CD8-positive, alpha-beta memory T cell (primary cell): Measurements from ENCODE around the gene CCSER2. TPM values are rescaled to one million over a fixed set of nuclear protein-coding genes. Genes with fewer than 3 reads are reported as not detected.
A peak's percentile ranks its signal among the peaks of the same experiment; 100 is the strongest.

Experiments used
- CTCF ChIA-PET: fragments of 350-600 bp; sonication (Branson Sonifier 250); formaldehyde crosslinking; loops from one replicate; lab custom pipeline; 2021; ENCODE audit warnings: antibody characterized with exemption; lab: Charles Lee
- POLR2A ChIA-PET: fragments of 350-600 bp; sonication (Branson Sonifier 250); formaldehyde crosslinking; loops from one replicate; lab custom pipeline; 2021; ENCODE audit warnings: antibody characterized with exemption; lab: Charles Lee
- DNase-seq, 5 donors: peaks; one replicate each; pipeline versions ENCODE4 v3.0.0 to v3.0.0-alpha.2; 2020 to 2022; ENCODE audit warnings: mixed read lengths in 1 of 5
- H3K27ac ChIP-seq: one replicate; pipeline ENCODE4 v1.7.0; 2013; ENCODE audit warnings: low read depth, mild to moderate bottlenecking, low read length, moderate library complexity
- H3K27me3 ChIP-seq: 2 replicates; pipeline ENCODE4 v1.7.0; 2013; ENCODE audit warnings: low read length, mild to moderate bottlenecking; ENCODE audit not compliant: insufficient read depth, poor library complexity, severe bottlenecking
- H3K36me3 ChIP-seq: 2 replicates; pipeline ENCODE4 v1.7.0; 2013; ENCODE audit warnings: mild to moderate bottlenecking, low read length, moderate library complexity; ENCODE audit not compliant: insufficient read depth
- H3K4me1 ChIP-seq: 2 replicates; pipeline ENCODE4 v1.7.0; 2013; ENCODE audit warnings: mild to moderate bottlenecking, low read length, moderate library complexity; ENCODE audit not compliant: insufficient read depth
- H3K4me3 ChIP-seq: 2 replicates; pipeline ENCODE4 v1.7.0; 2013; ENCODE audit warnings: mild to moderate bottlenecking, low read length
- H3K9me3 ChIP-seq: 2 replicates; pipeline ENCODE4 v1.7.0; 2013; ENCODE audit warnings: mild to moderate bottlenecking, low read length
- H3K27ac Mint-ChIP-seq, 8 donors: one replicate each; pipeline ENCODE4 v1.8.0; 2020 to 2021; ENCODE audit warnings: mixed read lengths in 8 of 8, mild to moderate bottlenecking in 6 of 8, inconsistent platforms in 3 of 8, moderate library complexity in 3 of 8
- H3K27me3 Mint-ChIP-seq, 2 donors: one replicate each; pipeline ENCODE4 v1.8.0; 2020 to 2021; ENCODE audit warnings: mixed read lengths in 2 of 2, mild to moderate bottlenecking in 1 of 2, moderate library complexity in 1 of 2
- H3K36me3 Mint-ChIP-seq, 3 donors: one replicate each; pipeline ENCODE4 v1.8.0; 2020 to 2021; ENCODE audit warnings: mixed read lengths in 3 of 3, inconsistent platforms in 1 of 3, mild to moderate bottlenecking in 1 of 3
- H3K4me1 Mint-ChIP-seq, 3 donors: one replicate each; pipeline ENCODE4 v1.8.0; 2020 to 2021; ENCODE audit warnings: mixed read lengths in 3 of 3, inconsistent platforms in 1 of 3, mild to moderate bottlenecking in 1 of 3
- H3K4me3 Mint-ChIP-seq, 7 donors: one replicate each; pipeline ENCODE4 v1.8.0; 2020 to 2021; ENCODE audit warnings: mixed read lengths in 7 of 7, mild to moderate bottlenecking in 6 of 7, moderate library complexity in 4 of 7, inconsistent platforms in 2 of 7
- H3K9me3 Mint-ChIP-seq, 5 donors: one replicate each; pipeline ENCODE4 v1.8.0; 2020 to 2022; ENCODE audit warnings: mixed read lengths in 5 of 5, mild to moderate bottlenecking in 3 of 5, moderate library complexity in 2 of 5, inconsistent platforms in 1 of 5
- polyA plus RNA-seq: library from polyadenylated mRNA; unstranded; fragments of 300-500 nt; fragmentation: Illumina TruSeq; gene quantifications from one replicate; pipeline ENCODE4 v1.2.3, GENCODE V29; 2021
- total RNA-seq, 2 experiments: library from RNA; stranded (reverse); gene quantifications; one replicate each; pipeline ENCODE4 v1.2.3, GENCODE V29; 2021

The CCSER2 gene
- total and polyA plus RNA-seq, 3 experiments from 2014 or later: 62.6 to 114 (median 74.5) TPM

DNA sequence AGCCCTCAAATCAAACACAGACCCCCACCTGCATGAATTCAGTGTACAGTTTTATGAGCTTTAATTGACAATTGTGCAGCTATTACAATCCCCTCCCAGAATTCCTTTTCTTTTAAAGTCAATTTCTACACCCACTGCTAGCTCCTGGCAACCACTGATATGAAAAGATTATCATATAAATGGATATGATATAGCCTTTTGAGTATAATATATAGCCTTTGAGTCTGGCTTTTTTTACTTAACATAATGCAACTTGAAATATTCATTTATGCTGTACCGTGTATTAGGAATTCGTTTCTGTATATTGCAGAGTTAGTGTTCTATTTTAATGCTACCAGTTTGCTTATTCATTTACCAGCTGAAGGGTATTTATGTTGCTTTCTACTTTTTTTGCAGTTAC, 127.7 kb downstream of the CCSER2 start:
- Mint-ChIP-seq H3K27ac (peak overlapping the region in 3 of 8 donors; percentile 17 to 53 (median 35)), H3K27me3 (no peaks in the 10 kb centered on the region), H3K4me1 (peaks cover 27 to 51% (median 46%) of the 10 kb centered on the region in 3 donors), H3K9me3 (no peaks in the 10 kb centered on the region), H3K4me3 (no peak overlapping the region), H3K36me3 (peaks cover 15 to 56% (median 17%) of the 10 kb centered on the region in 3 donors)
- Histone ChIP-seq H3K4me3 (no peak overlapping the region), H3K4me1 (no peaks in the 10 kb centered on the region), H3K27ac (no peak overlapping the region), H3K36me3 (peaks cover 5% of the 10 kb centered on the region), H3K9me3 (no peaks in the 10 kb centered on the region), H3K27me3 (no peaks in the 10 kb centered on the region)
- CTCF ChIA-PET: no interaction called here
- no peak for DNase-seq
- POLR2A ChIA-PET: no interaction called here

- Histone ChIP-seq H3K36me3 (no peaks in the 10 kb centered on the region), H3K27ac (no peak overlapping the region), H3K4me1 (no peaks in the 10 kb centered on the region), H3K27me3 (no peaks in the 10 kb centered on the region), H3K4me3 (no peak overlapping the region), H3K9me3 (no peaks in the 10 kb centered on the region)
- Mint-ChIP-seq H3K27ac (no peak overlapping the region), H3K9me3 (no peaks in the 10 kb centered on the region), H3K27me3 (no peaks in the 10 kb centered on the region), H3K36me3 (peaks cover 23 to 64% (median 23%) of the 10 kb centered on the region in 3 donors), H3K4me3 (no peak overlapping the region), H3K4me1 (peaks cover 33 to 60% (median 53%) of the 10 kb centered on the region in 3 donors)
- CTCF ChIA-PET: interaction anchor here (1.1 kb wide), 1 partner anchor 30 kb away, joined by 4 read pairs; no protein-coding TSS in a partner anchor
- no peak for DNase-seq
- POLR2A ChIA-PET: no interaction called here
These were observed 132.1 kb downstream of the CCSER2 start for GRCh38 chr10:84460520-84460919.

DNA sequence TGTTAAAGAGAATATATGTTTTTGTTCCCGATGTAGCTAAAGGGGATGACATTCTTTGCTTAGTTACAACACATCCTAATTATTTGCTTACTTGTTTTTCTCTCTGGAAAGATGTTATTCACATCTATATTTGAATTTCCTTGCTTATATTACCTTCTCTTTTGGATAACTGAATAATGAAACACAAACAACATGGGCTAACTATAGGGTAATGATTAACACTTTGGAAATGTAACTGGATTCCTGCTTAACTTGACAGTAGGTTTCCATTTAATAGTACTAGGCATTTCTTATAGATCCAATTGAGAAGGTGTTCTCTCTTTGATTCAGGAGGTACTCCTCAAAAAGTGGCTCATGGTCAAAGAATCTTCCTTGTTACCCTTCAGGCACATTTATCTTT, 141.1 kb downstream of the CCSER2 start:
- CTCF ChIA-PET: no interaction called here
- POLR2A ChIA-PET: interaction anchor here (0.6 kb wide), 1 partner anchor 21 kb away, joined by 4 read pairs; no protein-coding TSS in a partner anchor

GRCh38 chr10:84473136-84473535, 144.7 kb downstream of the CCSER2 start:
- H3K27me3 Mint-ChIP-seq: peaks cover 0 to 1% of the 10 kb centered on the region in 2 donors
- no peak overlapping the region for H3K27ac Mint-ChIP-seq
- Histone ChIP-seq H3K36me3 (no peaks in the 10 kb centered on the region), H3K4me3 (no peak overlapping the region), H3K9me3 (no peaks in the 10 kb centered on the region), H3K27ac (no peak overlapping the region), H3K4me1 (no peaks in the 10 kb centered on the region), H3K27me3 (no peaks in the 10 kb centered on the region)
- H3K4me1 Mint-ChIP-seq: peaks cover 7 to 18% (median 9%) of the 10 kb centered on the region in 3 donors
- no peak for DNase-seq
- no peaks in the 10 kb centered on the region for H3K9me3 Mint-ChIP-seq
- H3K4me3 Mint-ChIP-seq: no peak overlapping the region
- CTCF ChIA-PET: no interaction called here
- peaks cover 0 to 71% (median 11%) of the 10 kb centered on the region in 3 donors for H3K36me3 Mint-ChIP-seq
- POLR2A ChIA-PET: no interaction called here

More for the DNA sequence above, 141.1 kb downstream of the CCSER2 start:
- no peaks in the 10 kb centered on the region for H3K9me3 Mint-ChIP-seq
- peaks cover 12 to 70% (median 24%) of the 10 kb centered on the region in 3 donors for H3K36me3 Mint-ChIP-seq
- H3K27me3 Mint-ChIP-seq: no peaks in the 10 kb centered on the region
- H3K4me1 Mint-ChIP-seq: peaks cover 11 to 30% (median 18%) of the 10 kb centered on the region in 3 donors
- H3K27me3 ChIP-seq: no peaks in the 10 kb centered on the region
- H3K9me3 ChIP-seq: no peaks in the 10 kb centered on the region
- H3K27ac ChIP-seq: no peak overlapping the region
- DNase-seq: no peak
- H3K4me3 ChIP-seq: no peak overlapping the region
- H3K4me1 ChIP-seq: no peaks in the 10 kb centered on the region
- no peaks in the 10 kb centered on the region for H3K36me3 ChIP-seq
- no peak overlapping the region for H3K27ac Mint-ChIP-seq
- no peak overlapping the region for H3K4me3 Mint-ChIP-seq

DNA sequence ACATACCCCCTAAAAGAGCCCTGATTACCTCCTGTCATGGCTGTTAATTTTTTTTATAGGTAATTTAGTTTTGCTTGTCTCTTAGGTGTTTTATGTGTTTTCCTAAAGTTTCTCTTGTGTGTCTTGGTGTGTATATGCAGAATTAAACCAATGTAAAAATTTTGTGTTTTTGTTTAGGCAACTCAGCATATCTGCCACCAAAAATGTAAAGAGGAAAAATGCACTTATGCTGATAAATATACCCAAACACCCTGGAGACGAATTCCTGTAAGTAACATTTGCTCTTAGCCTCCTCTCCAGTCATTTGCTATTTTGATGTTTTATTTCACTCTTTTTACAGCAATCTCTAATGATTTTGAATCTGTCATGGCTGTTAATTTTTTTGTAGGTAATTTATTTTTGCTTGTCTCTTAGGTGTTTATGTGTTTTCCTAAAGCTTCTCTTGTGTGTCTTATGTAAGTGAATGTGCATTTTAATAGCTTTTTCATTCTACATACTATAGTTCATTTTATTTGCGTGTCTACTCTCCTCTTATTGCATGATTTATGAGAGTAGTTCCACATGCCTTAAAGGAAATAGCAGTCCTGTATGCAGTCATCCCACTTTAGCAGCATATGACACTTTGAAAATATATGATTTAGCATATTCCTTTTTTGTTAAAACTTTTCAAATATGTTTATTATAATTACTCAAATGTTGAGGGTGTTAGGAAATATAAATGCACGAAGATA, 149.2 kb downstream of the CCSER2 start:
- Histone ChIP-seq H3K36me3 (no peaks in the 10 kb centered on the region), H3K4me1 (no peaks in the 10 kb centered on the region), H3K9me3 (no peaks in the 10 kb centered on the region), H3K27me3 (no peaks in the 10 kb centered on the region), H3K4me3 (no peak overlapping the region), H3K27ac (no peak overlapping the region)
- Mint-ChIP-seq H3K4me3 (no peak overlapping the region), H3K9me3 (no peaks in the 10 kb centered on the region), H3K4me1 (peaks cover 14 to 17% (median 15%) of the 10 kb centered on the region in 3 donors), H3K27me3 (peaks cover 0 to 1% of the 10 kb centered on the region in 2 donors), H3K36me3 (peaks cover 0 to 71% (median 12%) of the 10 kb centered on the region in 3 donors), H3K27ac (peak overlapping the region in 2 of 8 donors; percentile 18 to 40)
- DNase-seq: no peak
- CTCF ChIA-PET: no interaction called here
- POLR2A ChIA-PET: interaction anchor here (0.7 kb wide), 1 partner anchor 223 kb away, joined by 3 read pairs; no protein-coding TSS in a partner anchor

GRCh38 chr10:84478151-84478550, 149.8 kb downstream of the CCSER2 start:
- POLR2A ChIA-PET: interaction anchor here (0.7 kb wide), 1 partner anchor 224 kb away, joined by 3 read pairs; no protein-coding TSS in a partner anchor
- H3K36me3 ChIP-seq: no peaks in the 10 kb centered on the region
- Mint-ChIP-seq H3K4me1 (peaks cover 14 to 17% (median 15%) of the 10 kb centered on the region in 3 donors), H3K27ac (no peak overlapping the region), H3K27me3 (peaks cover 0 to 1% of the 10 kb centered on the region in 2 donors), H3K4me3 (no peak overlapping the region), H3K9me3 (no peaks in the 10 kb centered on the region), H3K36me3 (peaks cover 0 to 70% (median 15%) of the 10 kb centered on the region in 3 donors)
- H3K4me1 ChIP-seq: no peaks in the 10 kb centered on the region
- H3K9me3 ChIP-seq: no peaks in the 10 kb centered on the region
- DNase-seq: no peak
- CTCF ChIA-PET: no interaction called here
- H3K4me3 ChIP-seq: no peak overlapping the region
- no peaks in the 10 kb centered on the region for H3K27me3 ChIP-seq
- H3K27ac ChIP-seq: no peak overlapping the region

GRCh38 chr10:84478679-84479078, 150.3 kb downstream of the CCSER2 start:
- Histone ChIP-seq H3K36me3 (no peaks in the 10 kb centered on the region), H3K27ac (no peak overlapping the region), H3K27me3 (no peaks in the 10 kb centered on the region), H3K4me1 (no peaks in the 10 kb centered on the region), H3K4me3 (no peak overlapping the region), H3K9me3 (no peaks in the 10 kb centered on the region)
- POLR2A ChIA-PET: interaction anchor here (0.7 kb wide), 1 partner anchor 224 kb away, joined by 3 read pairs; no protein-coding TSS in a partner anchor
- Mint-ChIP-seq H3K4me1 (peaks cover 14 to 17% (median 15%) of the 10 kb centered on the region in 3 donors), H3K27me3 (peaks cover 0 to 1% of the 10 kb centered on the region in 2 donors), H3K27ac (peak overlapping the region in 1 of 8 donors; percentile 89), H3K36me3 (peaks cover 0 to 70% (median 15%) of the 10 kb centered on the region in 3 donors), H3K4me3 (no peak overlapping the region), H3K9me3 (no peaks in the 10 kb centered on the region)
- no peak for DNase-seq
- CTCF ChIA-PET: no interaction called here

DNA sequence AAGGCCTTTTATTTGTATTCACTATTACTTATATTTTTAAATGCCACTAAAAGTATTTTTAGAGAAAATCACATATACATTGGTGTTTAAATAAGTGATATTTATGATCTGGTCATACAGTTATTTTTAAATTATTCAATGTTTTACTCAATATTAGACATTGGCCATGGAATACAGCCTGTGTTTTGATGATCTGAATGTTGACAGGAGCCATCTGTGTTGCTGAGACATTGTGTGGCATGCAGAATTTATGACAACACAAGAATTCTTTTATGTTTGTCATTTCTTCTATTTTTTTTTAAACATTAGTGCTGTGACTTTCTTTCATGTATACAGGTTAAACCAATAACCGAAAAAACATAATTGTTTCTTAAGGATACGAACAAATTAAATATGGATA, 156.2 kb downstream of the CCSER2 start:
- Histone ChIP-seq H3K36me3 (no peaks in the 10 kb centered on the region), H3K27me3 (no peaks in the 10 kb centered on the region), H3K4me3 (no peak overlapping the region), H3K4me1 (no peaks in the 10 kb centered on the region), H3K9me3 (no peaks in the 10 kb centered on the region), H3K27ac (no peak overlapping the region)
- Mint-ChIP-seq H3K27me3 (no peaks in the 10 kb centered on the region), H3K4me3 (no peak overlapping the region), H3K27ac (no peak overlapping the region), H3K4me1 (peaks cover 23 to 27% (median 27%) of the 10 kb centered on the region in 3 donors), H3K36me3 (peaks cover 17 to 72% (median 19%) of the 10 kb centered on the region in 3 donors), H3K9me3 (peaks cover 0 to 2% (median 0%) of the 10 kb centered on the region in 5 donors)
- CTCF ChIA-PET: no interaction called here
- POLR2A ChIA-PET: no interaction called here
- no peak for DNase-seq
